OCI-LY1 (cell line): Measurements from ENCODE around the gene B3GALT6.

Experiments
- H2AFZ ChIP-seq: fragments of 200-600 bp; sonication (generic), shearing (Covaris generic); 2 replicates; pipeline ENCODE4 v1.6.0; 2014; ENCODE audit warnings: antibody characterized with exemption, mild to moderate bottlenecking, low read length
- H3F3A ChIP-seq: fragments of 200-600 bp; sonication (generic), shearing (Covaris generic); 2 replicates; pipeline ENCODE4 v1.6.0; 2014; ENCODE audit warnings: mild to moderate bottlenecking, antibody characterized with exemption, low read length, moderate library complexity; ENCODE audit not compliant: insufficient read depth
- H3K27ac ChIP-seq: fragments of 200-600 bp; sonication (generic); 2 replicates; pipeline ENCODE4 v1.5.1; 2014; ENCODE audit warnings: low read length, mixed run types, mild to moderate bottlenecking, low read depth; ENCODE audit not compliant: poor library complexity, severe bottlenecking
- H3K27me3 ChIP-seq: fragments of 200-600 bp; sonication (generic); 2 replicates; pipeline ENCODE4 v1.6.0; 2014; ENCODE audit warnings: antibody characterized with exemption, mild to moderate bottlenecking, low read length, moderate library complexity; ENCODE audit not compliant: insufficient read depth
- H3K36me3 ChIP-seq: fragments of 200-600 bp; sonication (generic); 2 replicates; pipeline ENCODE4 v1.6.1; 2014; ENCODE audit warnings: mild to moderate bottlenecking, antibody characterized with exemption, low read length, moderate library complexity, mixed read lengths; ENCODE audit not compliant: insufficient read depth
- H3K4me1 ChIP-seq: fragments of 200-600 bp; sonication (generic); 2 replicates; pipeline ENCODE4 v1.5.1; 2014; ENCODE audit warnings: mild to moderate bottlenecking, low read length, moderate library complexity; ENCODE audit not compliant: insufficient read depth, severe bottlenecking
- H3K4me2 ChIP-seq: fragments of 200-600 bp; sonication (generic), shearing (Covaris generic); 2 replicates; pipeline ENCODE4 v1.6.1; 2014; ENCODE audit warnings: low read length
- H3K4me3 ChIP-seq: fragments of 200-600 bp; sonication (generic); 2 replicates; pipeline ENCODE4 v1.5.1; 2014; ENCODE audit warnings: low read length, low read depth, mild to moderate bottlenecking, mixed read lengths; ENCODE audit not compliant: poor library complexity, severe bottlenecking
- H3K79me2 ChIP-seq: fragments of 200-600 bp; shearing (Covaris generic); 2 replicates; pipeline ENCODE4 v1.6.1; 2016; ENCODE audit warnings: mixed run types, low read length, mixed read lengths; ENCODE audit not compliant: insufficient read depth
- H3K9ac ChIP-seq: fragments of 200-600 bp; sonication (generic), shearing (Covaris generic); 2 replicates; pipeline ENCODE4 v1.6.1; 2014; ENCODE audit warnings: mild to moderate bottlenecking, low read length, mixed read lengths
- H3K9me2 ChIP-seq: fragments of 200-600 bp; sonication (generic), shearing (Covaris generic); 2 replicates; pipeline ENCODE4 v1.6.1; 2014; ENCODE audit warnings: low read depth, mild to moderate bottlenecking, low read length, mixed read lengths
- H3K9me3 ChIP-seq: fragments of 200-600 bp; shearing (Covaris generic); 2 replicates; pipeline ENCODE4 v1.6.1; 2014; ENCODE audit warnings: low read length, mixed read lengths
- H4K20me1 ChIP-seq: fragments of 200-600 bp; sonication (generic), shearing (Covaris generic); 2 replicates; pipeline ENCODE4 v1.6.0; 2016; ENCODE audit warnings: mild to moderate bottlenecking, low read length; ENCODE audit not compliant: insufficient read depth
- CTCF ChIP-seq: fragments of 200-600 bp; sonication (generic), shearing (Covaris generic); IDR thresholded peaks from 2 replicates; pipeline ENCODE4 v1.5.1; 2017; ENCODE audit warnings: mild to moderate bottlenecking, antibody characterized with exemption, low read length, moderate library complexity, mixed read lengths
- EZH2 ChIP-seq: fragments of 200-600 bp; sonication (generic), shearing (Covaris generic); IDR thresholded peaks from 2 replicates; pipeline ENCODE4 v1.8.0; 2017; ENCODE audit warnings: borderline replicate concordance, mixed run types, mild to moderate bottlenecking, antibody characterized with exemption, low read length, moderate library complexity, mixed read lengths

B3GALT6 gene

DNA sequence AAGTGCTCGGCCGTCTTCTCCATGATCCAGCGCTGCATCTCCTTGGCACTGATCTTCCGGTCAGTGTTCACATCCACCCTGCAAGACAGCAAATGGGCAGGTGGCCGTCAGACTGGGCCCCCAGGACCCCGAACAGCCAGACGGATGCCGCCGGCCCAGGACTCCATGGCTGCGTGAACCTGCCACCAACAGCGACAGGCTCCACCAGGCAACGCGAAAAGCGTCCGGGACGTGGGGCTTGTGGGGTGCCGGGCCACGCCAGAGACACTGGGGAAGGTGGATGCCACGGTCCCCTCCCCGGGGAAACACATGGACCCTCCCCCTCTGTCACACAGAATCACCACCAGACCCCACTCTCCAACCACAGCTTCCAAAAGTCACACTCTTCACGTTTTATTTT, 8.1 kb upstream of the B3GALT6 start:
- TF ChIP-seq CTCF, result no peak
- TF ChIP-seq EZH2, result no peak
- no peaks in the 10 kb centered on the region for H3F3A ChIP-seq
- H3K4me1 ChIP-seq, result peaks cover 4% of the 10 kb centered on the region

GRCh38 chr1:1225238-1225845, 6.7 kb upstream of the B3GALT6 start:
- Histone ChIP-seq H3K27ac (no peak overlapping the region), H3K4me1 (peaks cover 19% of the 10 kb centered on the region), H3K36me3 (peaks cover 77% of the 10 kb centered on the region), H3F3A (no peaks in the 10 kb centered on the region), H3K9me2 (no peaks in the 10 kb centered on the region), H3K4me3 (no peak overlapping the region), H3K79me2 (peaks cover 10% of the 10 kb centered on the region; the same call in 1 of the 2 replicates), H3K4me2 (no peak overlapping the region), H3K9me3 (no peaks in the 10 kb centered on the region), H3K9ac (no peak overlapping the region), H2AFZ (no peak overlapping the region), H4K20me1 (no peaks in the 10 kb centered on the region), H3K27me3 (no peaks in the 10 kb centered on the region)
- TF ChIP-seq CTCF (no peak), EZH2 (no peak)

More for the DNA sequence above, 8.1 kb upstream of the B3GALT6 start:
- Histone ChIP-seq H3K36me3 (peaks cover 90% of the 10 kb centered on the region), H3K27ac (no peak overlapping the region), H3K79me2 (no peaks in the 10 kb centered on the region), H2AFZ (no peak overlapping the region), H4K20me1 (no peaks in the 10 kb centered on the region), H3K9me2 (no peaks in the 10 kb centered on the region), H3K27me3 (no peaks in the 10 kb centered on the region), H3K4me2 (no peak overlapping the region), H3K9ac (no peak overlapping the region), H3K9me3 (no peaks in the 10 kb centered on the region), H3K4me3 (no peak overlapping the region)

- TF ChIP-seq CTCF, result no peak
- TF ChIP-seq EZH2, result no peak
- Histone ChIP-seq H3K9ac (no peak overlapping the region), H3K9me3 (no peaks in the 10 kb centered on the region), H2AFZ (no peak overlapping the region), H4K20me1 (no peaks in the 10 kb centered on the region), H3K4me2 (no peak overlapping the region), H3K27me3 (no peaks in the 10 kb centered on the region), H3K36me3 (peaks cover 71% of the 10 kb centered on the region), H3K4me1 (peaks cover 24% of the 10 kb centered on the region), H3K4me3 (no peak overlapping the region), H3K27ac (no peak overlapping the region), H3F3A (no peaks in the 10 kb centered on the region), H3K79me2 (peaks cover 14% of the 10 kb centered on the region), H3K9me2 (no peaks in the 10 kb centered on the region)
Observed at GRCh38 chr1:1225913-1226312, 6.1 kb upstream of the B3GALT6 start.
